HG02610 (cell line): ENCODE measurements around the gene XKR7.

Source experiments
- ATAC-seq: cut with Tn5 transposase; IDR thresholded peaks from one replicate; pipeline ENCODE4 v1.9.1; 2021; ENCODE audit warnings: mild to moderate bottlenecking, moderate library complexity; ENCODE audit not compliant: unreplicated experiment

XKR7 gene

DNA sequence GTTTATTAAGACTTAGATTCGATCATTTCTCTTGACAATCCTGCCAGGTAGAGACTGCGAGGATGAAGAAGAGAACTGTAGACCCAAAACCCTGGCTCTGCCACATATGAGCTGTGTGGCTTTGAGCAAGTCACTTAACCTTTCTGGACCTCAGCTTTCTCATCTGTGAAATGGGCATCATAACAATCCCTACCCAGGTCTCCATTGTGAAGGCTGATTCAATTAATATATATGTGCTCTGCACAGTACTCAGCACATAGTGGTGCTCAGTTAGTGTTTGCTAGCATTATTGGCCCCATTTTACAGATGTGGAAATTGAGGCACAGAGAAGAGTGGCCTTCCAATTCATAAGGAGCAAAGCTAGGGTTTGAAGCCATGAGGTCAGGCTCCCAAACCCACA, 7.9 kb downstream of the XKR7 start:
- ATAC-seq: no peak

DNA sequence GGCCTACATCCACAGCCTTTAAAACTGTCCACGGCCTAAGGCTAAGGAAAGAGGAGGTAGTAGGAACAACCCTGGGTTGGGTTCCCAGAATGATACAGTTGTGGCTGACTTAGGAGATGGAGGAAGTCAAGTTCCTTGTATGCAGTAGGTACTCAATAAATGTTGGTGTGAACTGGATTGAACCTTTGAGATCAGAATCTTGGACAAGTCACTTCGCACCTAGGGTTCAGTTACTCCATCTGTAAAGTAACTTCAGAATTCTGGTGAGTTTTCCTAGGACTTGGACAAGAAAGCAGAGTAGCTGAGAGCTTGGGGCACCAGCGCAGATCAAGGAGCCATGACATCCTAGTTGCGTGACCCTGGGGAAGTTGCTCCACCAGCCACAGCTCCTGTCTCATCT, 9.1 kb downstream of the XKR7 start:
- no peak for ATAC-seq

DNA sequence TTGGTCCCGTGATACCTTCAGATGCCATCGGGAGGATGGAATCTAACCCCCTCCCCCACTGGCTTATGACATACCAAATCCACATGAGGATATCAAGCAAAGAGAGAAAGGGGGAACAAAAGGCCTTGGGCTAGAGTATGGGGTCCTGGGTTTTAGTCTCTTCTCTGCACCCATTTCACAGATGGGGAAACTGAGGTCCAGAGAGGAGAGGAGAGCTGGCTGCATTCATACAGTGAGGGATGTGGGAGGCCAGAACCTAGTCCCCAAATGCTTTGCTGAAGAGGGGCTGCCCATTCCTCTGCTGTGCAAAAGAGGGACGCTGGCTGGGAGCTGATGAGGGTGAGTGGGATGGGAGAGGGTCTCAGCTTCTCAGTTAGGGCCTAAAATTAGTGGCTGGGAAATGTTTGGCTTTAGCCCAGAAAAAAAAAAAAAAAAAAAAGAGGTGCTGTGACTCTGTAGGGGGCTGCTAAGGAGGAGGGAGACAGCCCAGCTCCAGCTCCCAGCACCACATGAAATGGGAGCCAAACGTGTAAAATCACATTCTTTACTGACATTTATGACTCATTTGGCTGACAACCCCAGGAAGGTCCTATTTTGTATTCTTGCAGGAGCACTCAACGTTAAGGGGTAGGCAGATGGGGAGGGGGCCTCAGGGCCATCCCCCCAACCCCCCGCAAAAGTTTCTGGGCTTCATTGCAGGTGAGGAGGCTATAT, 11.9 kb downstream of the XKR7 start:
- ATAC-seq: no peak

DNA sequence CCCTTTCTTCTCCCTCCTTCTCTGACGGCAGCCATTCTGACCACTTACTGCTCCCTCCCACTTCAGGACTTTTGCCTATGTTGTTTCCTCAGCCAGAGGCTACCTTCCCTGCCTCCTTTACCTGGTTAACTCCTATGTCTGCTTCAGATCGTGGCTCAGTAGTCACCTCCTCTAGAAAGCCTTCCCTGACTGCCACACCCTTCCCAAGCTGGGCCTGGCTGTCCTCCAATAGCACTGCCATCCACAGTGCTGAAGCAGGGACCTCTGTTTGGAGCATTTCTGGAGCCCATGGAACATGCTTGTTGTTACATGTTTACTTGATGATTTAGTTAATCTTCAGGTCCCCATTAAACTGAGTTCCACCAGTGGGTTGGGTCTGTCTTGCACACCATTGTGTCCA, 13.8 kb downstream of the XKR7 start:
- no peak for ATAC-seq

DNA sequence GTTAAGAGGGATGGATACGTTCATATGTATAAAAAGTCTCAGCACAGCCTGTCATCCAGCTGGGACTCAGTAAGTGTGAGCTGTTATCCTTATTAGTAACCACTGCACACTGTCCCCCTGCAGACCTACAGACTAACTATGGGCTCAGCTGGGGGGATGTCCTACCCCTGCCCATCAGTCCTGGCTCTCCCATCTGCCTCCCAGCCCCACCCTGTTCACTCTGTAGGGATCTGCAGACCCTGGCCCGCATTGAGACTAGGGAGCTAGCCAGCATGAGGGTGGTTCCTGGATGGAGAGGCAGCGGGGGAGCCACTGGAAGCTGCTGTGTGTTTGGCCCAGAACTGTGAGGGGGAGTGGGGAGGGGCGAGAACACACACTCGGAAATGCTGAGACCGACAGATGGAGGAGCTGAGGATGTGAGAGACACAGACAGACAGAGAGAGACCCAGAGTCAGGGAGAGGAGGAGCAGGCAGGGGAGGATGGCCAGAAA, 17.1 kb downstream of the XKR7 start:
- ATAC-seq: no peak

DNA sequence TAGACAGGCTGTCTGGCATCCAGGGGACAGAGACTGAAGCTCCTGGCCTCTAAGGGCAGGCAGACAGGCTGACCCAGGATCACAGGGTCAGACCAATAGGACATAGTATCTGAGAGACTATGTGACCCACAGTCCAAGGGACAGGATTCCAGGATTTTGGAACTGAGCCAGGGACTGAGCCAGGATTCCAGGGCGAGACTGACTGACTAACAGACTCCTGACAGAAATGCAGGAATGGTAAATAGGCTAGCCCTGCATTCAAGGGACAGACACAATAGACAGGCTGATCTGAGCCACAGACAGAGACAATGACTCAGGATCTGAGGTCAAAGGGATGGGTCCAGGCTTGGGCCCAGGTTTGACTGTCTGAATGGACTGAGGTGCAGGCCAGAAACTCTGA, 19.8 kb downstream of the XKR7 start:
- ATAC-seq: no peak

DNA sequence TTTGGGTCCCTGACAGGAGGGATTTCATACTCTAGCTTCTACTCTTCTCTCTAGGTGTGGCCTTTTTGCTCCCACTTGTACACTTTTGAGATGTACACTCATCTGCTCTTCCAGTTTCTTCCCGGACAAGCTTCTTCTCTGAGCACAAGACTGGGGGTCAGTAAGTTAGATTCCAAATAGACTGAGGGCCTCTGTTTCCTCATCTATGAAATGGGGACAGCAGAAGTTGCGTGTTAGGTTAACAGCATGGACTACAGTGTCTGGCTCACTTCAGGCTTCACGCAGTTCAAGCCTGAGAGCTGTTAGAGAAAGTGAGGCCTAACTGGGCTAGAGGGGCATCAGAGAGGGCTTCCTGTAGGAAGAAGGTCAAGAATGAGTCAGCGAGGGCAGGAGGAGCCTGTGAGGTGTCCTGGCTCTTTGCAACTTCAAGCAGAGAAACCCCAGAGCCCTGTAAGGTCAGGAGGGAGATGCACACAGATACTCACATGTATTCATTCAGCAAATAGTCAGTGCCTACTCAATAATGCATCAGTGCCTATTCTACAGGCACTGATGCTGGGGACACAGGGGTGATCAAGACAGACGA, 20.6 kb downstream of the XKR7 start:
- no peak for ATAC-seq

DNA sequence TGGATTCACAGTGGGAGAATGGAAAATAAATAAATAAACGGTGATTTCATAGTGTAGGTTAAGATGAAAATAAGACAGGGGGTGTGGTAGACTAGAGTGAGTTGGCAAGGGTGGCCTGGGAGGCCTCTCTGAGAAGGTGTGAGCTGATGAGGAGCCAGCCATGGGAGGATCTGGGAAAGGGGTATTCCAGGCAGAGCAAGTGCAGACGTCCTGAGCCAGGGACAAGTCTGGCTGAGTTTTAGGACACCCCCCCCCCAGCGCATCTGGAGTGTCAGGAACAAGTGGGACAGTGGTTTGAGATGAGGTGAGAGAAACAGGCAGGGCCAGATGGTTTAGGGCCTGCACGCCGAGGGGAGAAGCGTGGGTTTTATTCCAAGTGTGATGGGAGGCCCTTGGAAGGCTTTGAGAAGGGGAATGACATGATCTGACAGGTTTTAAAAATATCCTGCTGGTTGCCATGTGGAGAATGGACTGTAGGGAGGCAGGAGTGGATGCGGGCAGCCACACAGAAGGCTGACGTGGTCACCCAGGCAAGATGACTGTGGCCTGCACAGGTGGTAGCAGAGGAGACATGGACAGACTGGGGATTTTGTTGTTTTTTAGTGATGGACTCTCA, 21.2 kb downstream of the XKR7 start:
- ATAC-seq: no peak

DNA sequence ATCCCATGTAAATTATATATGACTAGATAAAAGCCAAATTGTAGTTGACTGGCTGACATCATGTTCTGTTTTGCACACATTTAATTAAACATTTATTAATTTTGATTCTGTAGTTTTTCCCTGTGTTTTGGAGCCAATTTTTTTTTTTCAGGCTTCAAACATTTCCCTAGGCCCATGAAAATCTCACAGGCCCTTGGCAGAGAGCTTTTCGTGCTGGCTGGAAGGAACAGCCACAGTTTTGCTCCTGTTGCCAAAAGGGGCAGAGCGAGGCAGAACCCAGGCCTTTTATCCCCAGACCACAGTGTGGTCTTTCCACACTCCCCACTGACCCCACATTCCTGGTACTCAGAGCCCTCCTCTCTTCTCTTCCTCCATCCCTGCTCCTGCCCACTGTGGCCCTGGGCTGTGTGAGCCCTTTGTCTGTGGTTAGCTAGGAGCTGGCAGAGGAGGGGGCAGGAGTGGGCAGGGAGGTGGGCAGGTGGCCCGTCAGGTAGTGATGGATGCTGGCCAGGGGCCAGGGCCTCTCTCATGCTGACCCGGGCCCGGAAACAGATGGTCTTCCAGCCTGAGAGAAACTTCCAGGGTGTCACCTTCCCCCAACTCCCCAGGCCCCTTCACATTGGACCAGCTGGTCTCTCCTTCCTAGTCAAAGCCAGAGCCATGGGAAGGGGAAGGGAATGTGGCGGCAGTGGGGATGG, 22.8 kb downstream of the XKR7 start:
- no peak for ATAC-seq

DNA sequence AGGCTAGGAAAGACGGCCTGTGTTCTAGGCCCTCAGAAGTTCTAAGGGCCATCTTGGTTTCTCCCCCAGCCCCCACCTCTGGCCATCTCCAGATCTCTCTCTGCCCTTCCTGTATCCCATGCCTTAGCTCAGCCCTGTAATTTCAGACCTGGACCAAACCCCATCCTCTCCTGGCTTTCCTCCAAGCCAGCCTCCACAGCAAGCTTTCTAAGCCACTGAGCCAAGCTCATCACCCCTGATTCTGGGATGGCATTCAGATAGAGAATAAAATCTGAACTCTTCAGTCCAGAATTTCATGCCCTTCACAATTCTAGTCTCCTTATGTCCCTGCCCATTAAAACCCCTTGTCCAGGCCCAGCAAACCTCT, 23.4 kb downstream of the XKR7 start:
- ATAC-seq: no peak

DNA sequence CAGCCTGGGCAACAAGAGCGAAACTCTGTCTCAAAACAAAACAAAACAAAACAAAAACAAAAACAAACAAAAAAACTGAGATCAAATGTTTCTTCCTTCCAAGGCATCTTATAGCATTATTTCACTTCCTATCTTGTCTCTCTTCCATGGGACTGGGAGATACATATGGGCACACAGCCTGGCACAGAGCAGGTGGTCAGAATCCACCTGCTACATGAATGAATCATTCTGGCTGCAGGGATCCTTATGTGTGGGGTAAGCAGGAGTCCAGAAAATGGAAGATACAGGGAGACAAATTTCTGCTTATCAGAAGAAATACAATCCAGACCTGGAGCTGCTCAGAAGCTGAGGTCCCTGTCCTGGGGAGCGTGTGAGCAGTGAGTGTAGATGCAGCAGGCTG, 24.1 kb downstream of the XKR7 start:
- no peak for ATAC-seq

DNA sequence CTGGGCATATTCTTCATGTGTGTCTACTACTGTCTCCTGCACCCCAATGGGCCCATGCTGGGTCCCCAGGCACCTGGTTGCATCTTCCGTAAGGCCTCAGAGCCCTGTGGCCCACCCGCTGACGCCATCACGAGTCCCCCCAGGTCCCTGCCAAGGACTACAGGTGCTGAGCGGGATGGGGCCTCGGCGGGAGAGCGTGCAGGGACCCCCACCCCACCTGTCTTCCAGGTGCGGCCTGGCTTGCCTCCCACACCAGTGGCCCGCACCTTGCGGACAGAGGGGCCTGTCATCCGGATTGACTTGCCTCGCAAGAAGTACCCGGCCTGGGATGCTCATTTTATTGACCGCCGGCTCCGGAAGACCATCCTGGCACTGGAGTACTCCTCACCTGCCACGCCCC, 29.0 kb downstream of the XKR7 start:
- no peak for ATAC-seq

DNA sequence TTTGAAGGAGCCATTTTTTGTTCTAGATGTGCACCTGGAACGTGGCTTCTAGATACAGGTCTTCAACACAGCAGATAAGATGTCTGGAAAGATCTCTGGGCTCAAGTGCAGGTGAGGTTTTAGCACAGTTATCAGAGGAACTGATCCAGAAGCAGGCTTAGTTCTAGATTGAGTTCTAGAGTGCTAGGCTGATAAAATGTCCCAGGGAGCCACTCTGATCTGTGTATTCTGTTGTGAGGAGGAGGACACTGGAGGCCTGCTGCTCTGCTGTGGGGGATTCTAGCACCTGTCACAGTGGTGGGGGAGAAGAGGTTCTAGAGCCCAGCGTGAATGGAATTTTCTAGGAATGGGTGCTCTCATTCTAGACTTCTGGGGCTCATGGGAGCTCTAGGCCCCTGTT, 30.3 kb downstream of the XKR7 start:
- no peak for ATAC-seq

DNA sequence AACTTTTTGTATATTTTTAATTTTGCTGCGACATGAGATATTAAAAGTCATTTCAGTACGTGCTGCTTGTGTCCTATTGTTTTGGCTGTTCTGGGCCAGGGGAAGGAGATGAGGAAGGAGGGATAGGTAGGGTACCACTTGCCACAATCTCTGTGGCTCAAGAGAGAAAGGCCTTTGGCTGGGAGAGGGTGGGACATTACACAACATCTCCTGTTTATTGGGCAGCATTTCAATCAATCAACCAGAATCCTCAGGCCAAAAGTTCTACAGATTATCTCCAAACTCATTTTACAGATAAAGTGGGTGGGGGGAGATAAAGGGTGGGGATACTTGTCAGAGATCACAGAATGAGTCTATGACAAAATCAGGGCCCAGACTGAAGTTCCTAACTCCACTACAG, 35.4 kb downstream of the XKR7 start:
- no peak for ATAC-seq

DNA sequence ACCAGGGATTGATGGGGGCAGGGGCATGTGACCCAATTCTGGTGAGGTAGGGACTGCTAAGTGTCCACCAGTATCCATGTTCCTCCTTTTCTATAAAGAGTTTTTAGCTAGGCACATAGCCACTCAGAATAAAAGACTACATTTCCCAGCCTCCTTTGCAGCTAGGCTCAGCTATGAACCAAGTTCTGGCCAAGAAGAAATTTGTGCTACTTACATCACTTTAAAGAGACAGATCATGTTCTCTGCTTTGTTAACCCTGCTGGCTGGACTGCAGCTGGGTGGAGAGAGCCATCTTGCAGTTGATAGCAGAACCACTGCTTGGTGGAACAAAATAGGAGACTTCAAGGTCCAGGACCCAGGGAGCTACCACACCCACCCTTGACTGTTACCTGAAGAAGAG, 37.0 kb downstream of the XKR7 start:
- ATAC-seq: no peak

DNA sequence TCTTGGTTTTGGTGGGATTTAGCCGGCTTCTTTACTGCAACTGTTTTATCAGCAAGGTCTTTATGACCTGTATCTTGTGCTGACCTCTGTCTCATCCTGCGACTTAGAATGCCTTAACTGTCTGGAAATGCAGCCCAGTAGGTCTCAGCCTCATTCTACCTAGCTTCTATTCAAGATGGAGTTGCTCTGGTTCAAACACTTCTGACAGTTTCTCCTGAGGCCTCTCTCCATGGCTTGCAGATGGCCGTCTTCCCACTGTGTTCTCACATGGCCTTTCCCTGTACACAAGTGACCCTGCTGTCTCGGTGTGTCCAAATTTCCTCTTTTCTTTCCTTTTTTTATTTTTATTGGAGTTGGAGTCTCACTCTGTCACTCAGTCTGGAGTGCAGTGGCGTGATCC, 38.1 kb downstream of the XKR7 start:
- no peak for ATAC-seq

DNA sequence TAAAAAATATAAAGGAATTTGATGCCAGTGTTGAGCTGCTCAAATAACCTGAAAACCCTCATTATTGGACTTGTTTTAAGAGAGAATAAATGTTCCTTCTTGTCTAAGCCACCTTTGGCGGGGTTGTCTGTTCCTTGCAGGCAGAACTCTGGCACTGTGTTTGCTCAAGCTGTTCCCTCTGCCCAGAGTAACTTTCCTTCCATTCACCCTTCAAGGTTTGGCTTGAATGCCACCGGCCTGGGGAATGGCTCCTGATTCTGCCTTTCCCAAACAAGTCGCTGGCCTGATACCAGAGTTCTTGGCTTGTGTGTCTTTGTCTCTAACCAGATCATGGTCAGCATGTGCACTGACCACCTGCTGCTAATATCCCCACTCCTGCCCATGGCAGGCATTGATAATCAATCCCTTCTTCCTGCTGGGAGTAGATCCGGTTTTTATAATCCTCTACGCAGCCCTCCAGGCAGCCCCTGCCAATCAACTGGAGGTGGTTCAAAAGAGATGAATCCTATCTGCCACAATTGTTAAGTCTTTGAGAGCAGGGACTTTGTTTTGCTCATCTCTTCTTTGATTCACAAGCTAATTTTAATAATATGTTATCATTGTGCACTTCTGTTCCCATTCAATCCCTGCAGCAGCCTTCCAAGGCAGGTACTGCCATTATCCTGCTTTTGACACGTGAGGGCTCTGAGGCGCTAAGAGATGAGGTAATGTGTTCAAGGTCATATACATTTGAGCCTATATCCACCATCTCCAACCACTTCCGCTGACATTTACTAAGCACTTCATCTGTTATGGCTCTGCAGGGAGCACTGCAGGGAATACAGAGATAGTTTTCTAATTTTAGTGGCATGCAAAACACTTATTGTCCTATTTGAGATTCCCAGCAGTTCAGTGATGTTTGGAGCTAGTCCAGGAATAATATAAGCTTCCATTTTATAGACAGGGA, 39.2 kb downstream of the XKR7 start:
- no peak for ATAC-seq

DNA sequence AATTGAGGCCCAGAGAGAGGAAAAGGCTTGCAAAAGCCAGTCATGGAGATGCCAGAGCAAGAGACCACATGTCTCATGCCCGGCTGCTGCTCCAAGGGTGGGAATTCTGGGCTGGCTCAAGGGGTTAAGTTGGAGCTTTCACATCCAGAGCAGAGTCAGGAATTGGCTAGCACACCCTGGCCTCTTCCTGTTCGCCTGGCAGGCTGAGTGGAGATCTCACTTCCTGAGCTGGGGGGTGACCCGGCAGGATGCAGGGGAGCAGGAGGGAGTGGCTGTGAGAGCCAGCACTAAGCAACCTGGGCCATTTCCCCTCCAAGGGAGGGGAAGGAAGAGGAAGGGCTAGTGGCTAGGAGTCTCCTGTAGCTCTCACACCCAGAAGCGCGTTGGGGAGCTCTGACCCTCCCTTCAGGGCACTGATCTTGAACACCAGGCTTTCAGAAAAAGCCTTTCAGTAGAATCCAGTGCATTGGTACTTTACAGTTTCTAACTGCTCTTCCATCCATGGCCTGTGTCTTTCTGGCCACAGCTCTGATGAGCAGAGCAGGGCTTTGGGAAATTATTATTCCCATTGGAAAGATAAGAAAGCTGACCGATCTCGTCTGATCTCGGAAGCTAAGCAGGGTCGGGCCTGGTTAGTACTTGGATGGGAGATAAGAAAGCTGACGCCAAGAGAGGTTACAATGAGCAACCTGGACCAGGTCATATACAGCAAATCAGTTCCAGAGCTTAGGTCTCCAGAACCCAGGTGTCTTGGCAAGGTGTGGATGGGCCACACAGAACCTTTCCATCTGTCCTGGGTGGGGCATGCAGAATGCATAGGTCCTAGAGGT, 40.1 kb downstream of the XKR7 start:
- no peak for ATAC-seq

DNA sequence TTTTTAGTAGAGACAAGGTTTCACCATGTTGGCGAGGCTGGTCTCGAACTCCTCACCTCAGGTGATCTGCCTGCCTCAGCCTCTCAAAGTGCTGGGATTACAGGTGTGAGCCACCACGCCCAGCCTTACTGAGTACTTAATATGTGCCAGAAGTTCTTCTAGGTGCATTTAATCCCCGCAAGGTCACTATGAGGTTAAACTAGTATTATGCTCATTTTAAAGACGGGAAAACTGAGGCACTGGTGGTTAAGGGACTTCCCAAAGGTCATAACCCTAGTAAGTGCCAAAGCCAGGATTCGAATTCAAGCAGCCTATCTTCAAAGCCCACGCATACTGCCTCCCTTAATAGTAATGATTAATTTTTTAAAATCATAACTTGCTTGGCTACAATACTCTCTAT, 41.6 kb downstream of the XKR7 start:
- ATAC-seq: no peak

DNA sequence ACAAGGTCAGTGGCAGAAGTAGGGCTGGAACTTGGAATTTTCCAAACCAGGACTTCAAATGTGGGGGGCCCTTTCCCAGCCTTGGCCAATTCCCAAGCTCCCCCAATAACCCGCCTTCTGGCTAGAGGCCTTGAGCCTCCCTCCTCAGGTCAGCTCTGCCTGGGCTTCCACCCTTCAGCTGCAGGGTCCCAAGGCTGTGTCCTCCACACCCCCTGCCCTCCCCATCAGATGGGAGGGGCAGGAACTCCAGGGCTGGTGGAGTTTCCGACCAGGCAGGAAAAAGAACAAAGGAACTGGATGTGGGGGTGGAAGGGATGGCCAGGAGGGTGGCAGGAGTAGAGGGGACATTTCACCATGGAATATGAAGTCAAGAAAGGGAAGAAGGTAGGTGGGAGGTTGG, 42.1 kb downstream of the XKR7 start, which contains the start of gene CCM2L:
TSS of gene CCM2L (plus strand) at position 338 of the 400 bp plus-strand sequence. CDS start at position 355, 17 bp downstream.
- ATAC-seq: no peak
